ENCODE results near the gene CREG1. TPM values are rescaled to one million over a fixed set of nuclear protein-coding genes. Genes with fewer than 3 reads are reported as not detected.
"Not testable (repeated sequence)": the region's sequence is repeated elsewhere in the genome, so short reads cannot be mapped to it uniquely, and the experiment has no call there.

Gene CREG1
- total RNA-seq, 4 donors from 2014 or later = 55.4 to 115 (median 97.5) TPM

- Histone ChIP-seq H3K27me3 (no peaks in the 10 kb centered on the region), H3K9me3 (no peaks in the 10 kb centered on the region), H3K27ac (no peak overlapping the region), H3K4me1 (no peaks in the 10 kb centered on the region), H3K4me3 (no peak overlapping the region), H3K36me3 (no peaks in the 10 kb centered on the region)
- intact Hi-C loops (cut with DNase I; ENCODE audit: low total_unique reads) = no loop called here
- no peak for DNase-seq
- in situ Hi-C loops (cut with MboI; ENCODE audit: low pct_ligation_motif_present in 1 of 4, low pct_unique_long_range_greater_than_20kb in 1 of 4, low sequenced_read_pairs in 3 of 4) = no loop called here
- 71 to 97% methylated on average over 1 of the region's 1 CpG for WGBS, 2 donors (ENCODE audit: low coverage in 1 of 2)
- TF ChIP-seq POLR2A (IDR thresholded peaks at IDR 0.05) (no peak), EP300 (IDR thresholded peaks at IDR 0.05; ENCODE audit: low read depth) (no peak), CTCF (IDR thresholded peaks at IDR 0.05) (no peak), POLR2AphosphoS5 (IDR thresholded peaks at IDR 0.05) (no peak)
Measured at GRCh38 chr1:167582064-167582463, 28.5 kb upstream of the CREG1 start.

- in situ Hi-C loops (cut with MboI; ENCODE audit: low pct_ligation_motif_present in 1 of 4, low pct_unique_long_range_greater_than_20kb in 1 of 4, low sequenced_read_pairs in 3 of 4) = no loop called here
- no peak for DNase-seq
- TF ChIP-seq POLR2AphosphoS5 (IDR thresholded peaks at IDR 0.05) = no peak
- TF ChIP-seq CTCF (IDR thresholded peaks at IDR 0.05) = no peak
- no peak for TF ChIP-seq POLR2A (IDR thresholded peaks at IDR 0.05)
- 86% methylated on average over 4 of the region's 4 CpGs; no CpG with 5 or more reads in 1 of the 2 donors for WGBS, 2 donors (ENCODE audit: low coverage in 1 of 2)
- no peak overlapping the region for H3K27ac ChIP-seq
- H3K4me1 ChIP-seq = no peaks in the 10 kb centered on the region
- intact Hi-C loops (cut with DNase I; ENCODE audit: low total_unique reads) = no loop called here
- H3K27me3 ChIP-seq = no peaks in the 10 kb centered on the region
- no peaks in the 10 kb centered on the region for H3K9me3 ChIP-seq
- no peaks in the 10 kb centered on the region for H3K36me3 ChIP-seq
- no peak overlapping the region for H3K4me3 ChIP-seq
Measured at GRCh38 chr1:167579986-167580385, 26.4 kb upstream of the CREG1 start.

GRCh38 chr1:167578939-167579521 lies 25.5 kb upstream of the CREG1 start:
- Histone ChIP-seq H3K27ac (no peak overlapping the region), H3K4me3 (no peak overlapping the region), H3K27me3 (peaks cover 6% of the 10 kb centered on the region), H3K9me3 (no peaks in the 10 kb centered on the region), H3K4me1 (no peaks in the 10 kb centered on the region), H3K36me3 (no peaks in the 10 kb centered on the region)
- 80 to 88% methylated on average over 1 to 2 of the region's 2 CpGs for WGBS, 2 donors (ENCODE audit: low coverage in 1 of 2)
- in situ Hi-C loops (cut with MboI; ENCODE audit: low pct_ligation_motif_present in 1 of 4, low pct_unique_long_range_greater_than_20kb in 1 of 4, low sequenced_read_pairs in 3 of 4) (no loop called here), intact Hi-C loops (cut with DNase I; ENCODE audit: low total_unique reads) (no loop called here)
- no peak for TF ChIP-seq EP300 (IDR thresholded peaks at IDR 0.05; ENCODE audit: low read depth)
- no peak for TF ChIP-seq POLR2A (IDR thresholded peaks at IDR 0.05)
- no peak for TF ChIP-seq POLR2AphosphoS5 (IDR thresholded peaks at IDR 0.05)
- DNase-seq = no peak

- H3K27ac ChIP-seq = no peak overlapping the region
- intact Hi-C loops (cut with DNase I; ENCODE audit: low total_unique reads) (no loop called here), in situ Hi-C loops (cut with MboI; ENCODE audit: low pct_ligation_motif_present in 1 of 4, low pct_unique_long_range_greater_than_20kb in 1 of 4, low sequenced_read_pairs in 3 of 4) (no loop called here)
- no peaks in the 10 kb centered on the region for H3K4me1 ChIP-seq
- no peak overlapping the region for H3K4me3 ChIP-seq
- H3K9me3 ChIP-seq = no peaks in the 10 kb centered on the region
- WGBS, 2 donors (ENCODE audit: low coverage in 1 of 2) = 86% methylated on average over 13 of the region's 13 CpGs; no CpG with 5 or more reads in 1 of the 2 donors
- TF ChIP-seq EP300 (IDR thresholded peaks at IDR 0.05; ENCODE audit: low read depth) (no peak), POLR2A (IDR thresholded peaks at IDR 0.05) (no peak), POLR2AphosphoS5 (IDR thresholded peaks at IDR 0.05) (no peak), CTCF (IDR thresholded peaks at IDR 0.05) (no peak)
- no peaks in the 10 kb centered on the region for H3K36me3 ChIP-seq
- DNase-seq = no peak
- H3K27me3 ChIP-seq = peaks cover 6% of the 10 kb centered on the region
Measured at GRCh38 chr1:167575649-167576048, 22.1 kb upstream of the CREG1 start.

- no peak for TF ChIP-seq CTCF (IDR thresholded peaks at IDR 0.05)
- TF ChIP-seq POLR2A (IDR thresholded peaks at IDR 0.05) = no peak
- no peak for TF ChIP-seq POLR2AphosphoS5 (IDR thresholded peaks at IDR 0.05)
- no peak for TF ChIP-seq EP300 (IDR thresholded peaks at IDR 0.05; ENCODE audit: low read depth)
- in situ Hi-C loops (cut with MboI; ENCODE audit: low pct_ligation_motif_present in 1 of 4, low pct_unique_long_range_greater_than_20kb in 1 of 4, low sequenced_read_pairs in 3 of 4) (no loop called here), intact Hi-C loops (cut with DNase I; ENCODE audit: low total_unique reads) (no loop called here)
- Histone ChIP-seq H3K4me1 (no peaks in the 10 kb centered on the region), H3K4me3 (no peak overlapping the region), H3K36me3 (no peaks in the 10 kb centered on the region), H3K27me3 (peaks cover 6% of the 10 kb centered on the region), H3K9me3 (no peaks in the 10 kb centered on the region), H3K27ac (no peak overlapping the region)
- no peak for DNase-seq
- 47 to 80% methylated on average over 1 to 2 of the region's 2 CpGs for WGBS, 2 donors (ENCODE audit: low coverage in 1 of 2)
Measured at GRCh38 chr1:167573035-167573434, 19.5 kb upstream of the CREG1 start.

GRCh38 chr1:167570712-167571111 lies 17.1 kb upstream of the CREG1 start:
- WGBS, 2 donors (ENCODE audit: low coverage in 1 of 2) = 58 to 69% methylated on average over 6 of the region's 6 CpGs
- H3K4me3 ChIP-seq; intact Hi-C loops (cut with DNase I; ENCODE audit: low total_unique reads); H3K9me3 ChIP-seq; H3K27ac ChIP-seq; H3K4me1 ChIP-seq; in situ Hi-C loops (cut with MboI; ENCODE audit: low pct_ligation_motif_present in 1 of 4, low pct_unique_long_range_greater_than_20kb in 1 of 4, low sequenced_read_pairs in 3 of 4); DNase-seq; H3K36me3 ChIP-seq; H3K27me3 ChIP-seq: not testable (repeated sequence)
